Endodermal cell (in vitro differentiated cells): ENCODE data around the gene PRDM5. TPM values are rescaled to one million over a fixed set of nuclear protein-coding genes. Genes with fewer than 3 reads are reported as not detected.

Experiments
- DNase-seq: peaks from one replicate; pipeline ENCODE4 v3.0.0-alpha.2; 2017
- H3K27ac ChIP-seq: 2 replicates; pipeline ENCODE4 v1.5.1; 2013; ENCODE audit warnings: mild to moderate bottlenecking, low read depth, low read length, moderate library complexity
- H3K27me3 ChIP-seq: 2 replicates; pipeline ENCODE4 v1.6.1; 2013; ENCODE audit warnings: mild to moderate bottlenecking, low read length, moderate library complexity; ENCODE audit not compliant: insufficient read depth, control insufficient read depth, poor library complexity, severe bottlenecking
- H3K36me3 ChIP-seq: 2 replicates; pipeline ENCODE4 v1.7.0; 2013; ENCODE audit warnings: mild to moderate bottlenecking, low read length, moderate library complexity; ENCODE audit not compliant: control insufficient read depth, insufficient read depth
- H3K4me1 ChIP-seq: one replicate; pipeline ENCODE4 v1.7.0; 2013; ENCODE audit warnings: low read length; ENCODE audit not compliant: control insufficient read depth, insufficient read depth
- H3K4me3 ChIP-seq: 2 replicates; pipeline ENCODE4 v1.5.1; 2013; ENCODE audit warnings: mild to moderate bottlenecking, low read length, moderate library complexity
- H3K9ac ChIP-seq: 2 replicates; pipeline ENCODE4 v1.6.1; 2013; ENCODE audit warnings: mild to moderate bottlenecking, low read length, moderate library complexity; ENCODE audit not compliant: poor library complexity, severe bottlenecking; ENCODE audit errors: extremely low read depth
- H3K9me3 ChIP-seq: 2 replicates; pipeline ENCODE4 v1.6.1; 2013; ENCODE audit warnings: mild to moderate bottlenecking, low read length, moderate library complexity; ENCODE audit not compliant: control insufficient read depth
- H3K27ac Mint-ChIP-seq: 2 replicates; pipeline ENCODE4 v1.8.0; 2020; ENCODE audit warnings: mixed read lengths
- H3K27me3 Mint-ChIP-seq: 2 replicates; pipeline ENCODE4 v1.8.0; 2021; ENCODE audit warnings: mild to moderate bottlenecking, mixed read lengths; ENCODE audit not compliant: insufficient read depth
- H3K36me3 Mint-ChIP-seq: 2 replicates; pipeline ENCODE4 v1.8.0; 2020; ENCODE audit warnings: low read depth, mixed read lengths
- H3K4me1 Mint-ChIP-seq: 2 replicates; pipeline ENCODE4 v1.8.0; 2020; ENCODE audit warnings: mixed read lengths
- H3K4me3 Mint-ChIP-seq: 2 replicates; pipeline ENCODE4 v1.8.0; 2020; ENCODE audit warnings: mild to moderate bottlenecking, moderate library complexity, mixed read lengths
- H3K9me3 Mint-ChIP-seq: 2 replicates; pipeline ENCODE4 v1.8.0; 2020; ENCODE audit warnings: mild to moderate bottlenecking, mixed read lengths
- CTCF ChIP-seq: fragments of 200-600 bp; sonication (generic); conservative IDR thresholded peaks from 2 replicates; pipeline ENCODE4 v1.5.0; 2021; ENCODE audit warnings: antibody characterized with exemption, mild to moderate bottlenecking
- WGBS, 2 experiments: methylation state at CpG; one replicate each; pipeline versions ENCODE4 v1.1.5 to v1.1.7; 2013; ENCODE audit warnings: missing lambda C conversion rate in 2 of 2, mixed read lengths in 1 of 2; ENCODE audit not compliant: insufficient coverage in 1 of 2, insufficient read length in 1 of 2; 5-methylcytosine and 5-hydroxymethylcytosine counted together
- total RNA-seq, 2 donors: library from RNA; stranded (reverse); fragmentation: NEBNext Ultra II Directional in 1 of 2; extraction: Animal tissue kit (Norgen Biotek cat#: 25700) in 1 of 2; gene quantifications; 2 replicates in 1 of 2; 3 replicates in 1 of 2; pipeline ENCODE4 v1.2.1, GENCODE V29; 2021

PRDM5 gene
- total RNA-seq, 2 donors from 2014 or later, result 18.3 to 19.1 TPM

- Mint-ChIP-seq H3K9me3 (no peaks in the 10 kb centered on the region), H3K4me1 (peaks cover 5% of the 10 kb centered on the region), H3K27ac (no peak overlapping the region), H3K36me3 (no peaks in the 10 kb centered on the region), H3K4me3 (no peak overlapping the region), H3K27me3 (no peaks in the 10 kb centered on the region)
- WGBS, 2 experiments, result 84 to 85% methylated on average over 5 of the region's 5 CpGs
- Histone ChIP-seq H3K4me1 (no peaks in the 10 kb centered on the region), H3K27me3 (no peaks in the 10 kb centered on the region), H3K9ac (no peak overlapping the region), H3K27ac (no peak overlapping the region), H3K36me3 (no peaks in the 10 kb centered on the region), H3K4me3 (no peak overlapping the region), H3K9me3 (no peaks in the 10 kb centered on the region)
- DNase-seq, result no peak
- no peak for TF ChIP-seq CTCF
Observed at GRCh38 chr4:120869613-120870278, 52.8 kb downstream of the PRDM5 start.

DNA sequence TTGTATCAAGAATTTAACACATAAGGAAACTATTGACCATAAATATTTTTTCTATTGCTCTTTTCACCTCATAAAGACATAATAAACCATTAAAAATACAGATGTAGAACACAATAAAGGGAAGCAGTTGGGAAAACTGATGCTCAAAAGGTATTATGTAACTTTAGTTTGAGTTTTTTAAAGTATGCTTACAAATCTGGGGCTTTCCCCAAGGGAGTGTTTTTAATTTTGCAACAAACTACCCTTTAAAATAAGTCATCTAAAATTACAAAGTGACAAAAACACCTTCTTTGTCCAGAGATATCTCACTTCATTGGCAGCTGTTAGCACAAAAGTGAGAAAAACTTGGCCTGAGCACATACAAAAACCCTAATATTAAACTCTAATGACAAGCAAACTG is 55.0 kb downstream of the PRDM5 start:
- Histone ChIP-seq H3K36me3 (no peaks in the 10 kb centered on the region), H3K9me3 (no peaks in the 10 kb centered on the region), H3K4me3 (no peak overlapping the region), H3K9ac (no peak overlapping the region), H3K27me3 (no peaks in the 10 kb centered on the region), H3K27ac (no peak overlapping the region), H3K4me1 (no peaks in the 10 kb centered on the region)
- Mint-ChIP-seq H3K36me3 (no peaks in the 10 kb centered on the region), H3K9me3 (no peaks in the 10 kb centered on the region), H3K4me1 (peaks cover 5% of the 10 kb centered on the region), H3K27me3 (no peaks in the 10 kb centered on the region), H3K27ac (no peak overlapping the region), H3K4me3 (no peak overlapping the region)
- no peak for TF ChIP-seq CTCF
- DNase-seq, result no peak

DNA sequence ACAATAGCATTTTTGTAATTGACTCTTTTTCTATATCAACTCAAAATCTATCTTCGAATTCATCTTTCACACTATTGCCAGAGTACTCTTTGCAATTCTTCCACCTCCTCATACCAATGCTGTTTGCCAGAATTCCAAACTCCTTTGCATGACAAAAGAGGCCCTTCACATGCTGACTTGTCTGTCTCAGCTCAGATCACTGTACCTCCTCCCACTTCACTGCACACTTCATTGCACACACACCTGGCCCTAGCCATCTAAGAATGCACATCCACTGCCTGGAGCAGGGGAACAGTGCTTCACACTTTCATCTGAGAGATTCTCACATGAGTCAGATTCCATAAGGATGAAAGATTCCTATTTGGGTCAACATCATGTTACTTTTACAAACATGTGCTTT is 56.5 kb downstream of the PRDM5 start:
- Histone ChIP-seq H3K27me3 (no peaks in the 10 kb centered on the region), H3K9me3 (no peaks in the 10 kb centered on the region), H3K36me3 (no peaks in the 10 kb centered on the region), H3K27ac (no peak overlapping the region), H3K9ac (no peak overlapping the region), H3K4me1 (no peaks in the 10 kb centered on the region), H3K4me3 (no peak overlapping the region)
- peaks cover 5% of the 10 kb centered on the region for H3K4me1 Mint-ChIP-seq
- H3K27ac Mint-ChIP-seq, result no peak overlapping the region
- H3K27me3 Mint-ChIP-seq, result no peaks in the 10 kb centered on the region
- H3K36me3 Mint-ChIP-seq, result no peaks in the 10 kb centered on the region
- no peak for DNase-seq
- no peak overlapping the region for H3K4me3 Mint-ChIP-seq
- H3K9me3 Mint-ChIP-seq, result no peaks in the 10 kb centered on the region
- no peak for TF ChIP-seq CTCF
- 90 to 100% methylated on average over 1 of the region's 1 CpG for WGBS, 2 experiments
